Measurements from ENCODE around the gene PDGFRB.

- TF ChIP-seq CTCF (conservative IDR thresholded peaks at IDR 0.05 in 1 of 2, IDR thresholded peaks at IDR 0.05 in 1 of 2; ENCODE audit: extremely low read depth in 1 of 2, insufficient read depth in 1 of 2, low read depth in 1 of 2, low read length in 2 of 2) (no peak), EZH2 (IDR thresholded peaks at IDR 0.05; ENCODE audit: borderline replicate concordance, low read length) (no peak)
Observed at GRCh38 chr5:150159031-150159430, 3.4 kb upstream of the PDGFRB start.
